Measurements from ENCODE around the gene ATG13. TPM values are rescaled to one million over a fixed set of nuclear protein-coding genes. Genes with fewer than 3 reads are reported as not detected.
A peak's percentile ranks its signal among the peaks of the same experiment; 100 is the strongest.

Gene ATG13
- total and polyA plus RNA-seq, 2 of the 4 experiments (the other 2 are of a cell fraction): 43.0 to 49.7 TPM

DNA sequence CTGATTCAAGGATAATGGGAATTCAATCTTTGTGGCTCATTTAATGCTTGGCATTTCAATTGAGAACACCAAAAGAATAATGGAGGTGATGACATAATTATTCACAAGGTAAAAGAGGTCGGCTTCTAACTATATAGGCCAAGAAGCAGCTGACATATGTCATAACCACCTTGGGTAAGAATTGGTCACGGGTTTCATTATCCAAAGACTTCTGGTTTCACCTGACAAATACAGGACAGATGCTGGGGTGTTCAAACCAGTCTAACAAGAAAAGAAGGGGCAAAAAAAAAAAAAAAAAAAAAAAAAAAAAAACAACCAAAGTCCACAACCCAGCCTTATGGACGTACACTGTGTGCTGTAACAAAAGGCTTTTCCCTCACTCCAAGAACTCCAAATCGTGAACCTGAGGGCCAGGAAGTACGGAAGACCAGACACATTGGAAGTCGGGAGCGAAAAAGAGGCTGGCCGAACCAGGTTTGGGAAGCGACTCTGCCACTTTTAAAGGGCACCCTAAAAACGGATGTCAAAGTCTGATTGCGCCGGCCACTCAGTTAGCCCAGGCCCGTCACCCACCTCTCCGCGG is 711 bp upstream of the ATG13 start:
- H2AK5ac ChIP-seq (ENCODE audit: low read depth, low read length): peak overlapping the region; percentile 81; the same call in 1 of the 2 replicates
- peaks cover 16 to 48% of the 10 kb centered on the region in 2 experiments for H3K79me1 ChIP-seq (ENCODE audit: low read depth in 1 of 2, low read length in 2 of 2)
- H3K4me2 ChIP-seq (ENCODE audit: low read depth, low read length): peak overlapping the region; percentile 87
- TSS peak; percentile 88 for BruUV-seq (replicated peaks)
- peaks cover 5% of the 10 kb centered on the region; the same call in 1 of the 2 replicates for H3K4me1 ChIP-seq (ENCODE audit: control insufficient read depth, insufficient read depth, low read length)
- WGBS, 2 experiments (ENCODE audit: extremely low coverage in 2 of 2, insufficient read length in 1 of 2): 0% methylated on average over 5 of the region's 15 CpGs; no CpG with 5 or more reads in 1 of the 2 experiments
- DNase-seq (peak; percentile 31), ATAC-seq (ENCODE audit: low read depth) (no peak)
- H4K91ac ChIP-seq (ENCODE audit: insufficient read depth, low read depth, low read length): peak overlapping the region; percentile 81
- ChIA-PET CTCF (no interaction called here), POLR2A (ENCODE audit: unreplicated experiment) (no interaction called here)
- peak overlapping the region; percentile 81 for H3K56ac ChIP-seq (ENCODE audit: extremely low read depth, insufficient read depth, low read length)
- H3K9me3 ChIP-seq (ENCODE audit: control insufficient read depth, insufficient read depth, low read length): no peaks in the 10 kb centered on the region
- peak overlapping the region; percentile 63 for H3K27ac ChIP-seq (ENCODE audit: insufficient read depth, low read length)
- peak overlapping the region; percentile 92 for H3K4ac ChIP-seq (ENCODE audit: low read depth, low read length)
- dilution Hi-C loops (cut with HindIII; ENCODE audit: low sequenced_read_pairs, unreplicated experiment): no loop called here
- no peaks in the 10 kb centered on the region for H4K20me1 ChIP-seq (ENCODE audit: insufficient read depth, low read length)
- H3K9ac ChIP-seq (ENCODE audit: low read depth, low read length): peak overlapping the region; percentile 87
- peak overlapping the region; percentile 95 to 99 for H4K8ac ChIP-seq (ENCODE audit: low read depth in 2 of 2, low read length in 2 of 2)
- peak overlapping the region; percentile 90 for H3K23ac ChIP-seq (ENCODE audit: low read depth, low read length)
- peak overlapping the region; percentile 98 for H3K14ac ChIP-seq (replicated peaks; ENCODE audit: low read depth, low read length)
- peak overlapping the region; percentile 62 for H4K5ac ChIP-seq (ENCODE audit: low read depth, low read length)
- intact Hi-C loops (cut with micrococcal nuclease): loop anchor here (1.0 kb wide), 1 partner anchor 227 kb away; no protein-coding TSS in a partner anchor
- H3K18ac ChIP-seq (ENCODE audit: low read depth, low read length): peak overlapping the region; percentile 6
- H2BK15ac ChIP-seq (ENCODE audit: low read depth, low read length): 0 out of 3 replicates have a peak overlapping the region, but pooled peaks have one; percentile 39
- H2BK20ac ChIP-seq (ENCODE audit: low read depth, low read length): no peak overlapping the region
- peak overlapping the region; percentile 95 for H2AFZ ChIP-seq (replicated peaks; ENCODE audit: low read length, poor library complexity)
- H3K4me3 ChIP-seq (ENCODE audit: insufficient read depth, low read depth, low read length): peak overlapping the region; percentile 90
- H2BK120ac ChIP-seq (ENCODE audit: low read depth, low read length): peak overlapping the region; percentile 49; the same call in 1 of the 2 replicates
- H3K27me3 ChIP-seq (ENCODE audit: control insufficient read depth, insufficient read depth, low read length): no peaks in the 10 kb centered on the region
- peaks cover 6% of the 10 kb centered on the region; the same call in 1 of the 2 replicates for H3K9me1 ChIP-seq (ENCODE audit: insufficient read depth, low read length)
- peak overlapping the region; percentile 65 for H2BK5ac ChIP-seq (ENCODE audit: low read depth, low read length, poor library complexity, severe bottlenecking)
- peak overlapping the region; percentile 83 for H2AK9ac ChIP-seq (replicated peaks; ENCODE audit: low read depth, low read length, poor library complexity)
- peak; percentile 77 for TF ChIP-seq POLR2A (IDR thresholded peaks at IDR 0.05; ENCODE audit: low read depth, low read length)
- no peak for TF ChIP-seq MAFK (IDR thresholded peaks at IDR 0.05; ENCODE audit: low read depth, low read length)
- H3K36me3 ChIP-seq (ENCODE audit: control insufficient read depth, insufficient read depth, low read length): peaks cover 1% of the 10 kb centered on the region; the same call in 1 of the 2 replicates
- in situ Hi-C loops (cut with MboI; ENCODE audit: low sequenced_read_pairs): no loop called here

All from IMR-90 (cell line).